ENCODE data around the gene LPCAT3.

- TF ChIP-seq CBX2 (IDR thresholded peaks at IDR 0.05; ENCODE audit: borderline replicate concordance, low read depth) (no peak), CTCF (IDR thresholded peaks at IDR 0.05) (no peak), MAFK (IDR thresholded peaks at IDR 0.05; ENCODE audit: partially characterized antibody) (no peak), POLR2A (IDR thresholded peaks at IDR 0.05; ENCODE audit: low read length) (no peak), PBX3 (IDR thresholded peaks at IDR 0.05) (no peak), EP300 (IDR thresholded peaks at IDR 0.05) (no peak), NFE2L2 (conservative IDR thresholded peaks at IDR 0.05; ENCODE audit: low read length) (no peak), CHD2 (IDR thresholded peaks at IDR 0.05; ENCODE audit: low read length, partially characterized antibody) (no peak), HDAC2 (IDR thresholded peaks at IDR 0.05) (no peak), MAX (IDR thresholded peaks at IDR 0.05) (no peak; the same call in 1 of the 2 replicates), CHD4 (IDR thresholded peaks at IDR 0.05; ENCODE audit: borderline replicate concordance) (no peak), RAD21 (conservative IDR thresholded peaks at IDR 0.05 in 1 of 2, IDR thresholded peaks at IDR 0.05 in 1 of 2) (no peak)
Observed at GRCh38 chr12:6928022-6928702, 90.1 kb downstream of the LPCAT3 start.
